Activated effector memory CD4-positive, alpha-beta T cell treated with anti-CD3 and anti-CD28 coated beads, Interleukin-2, amount 50 U/mL, for 16 hours (primary cell): ENCODE results near the gene PTCD2.
"Not testable (repeated sequence)": the region's sequence is repeated elsewhere in the genome, so short reads cannot be mapped to it uniquely, and the experiment has no call there.

ENCODE experiments used
- DNase-seq: peaks from one replicate; pipeline ENCODE4 v3.0.0-alpha.2; 2020

The PTCD2 gene

GRCh38 chr5:72319976-72320752 is at the start of gene PTCD2, which contains the start of gene MRPS27:
PTCD2 (plus strand) TSS chr5:72320373; CDS start chr5:72320383, 10 bp downstream.
MRPS27 (minus strand) TSS chr5:72320240; CDS start chr5:72320221, 19 bp downstream.
- DNase-seq = peak; percentile 97

DNA sequence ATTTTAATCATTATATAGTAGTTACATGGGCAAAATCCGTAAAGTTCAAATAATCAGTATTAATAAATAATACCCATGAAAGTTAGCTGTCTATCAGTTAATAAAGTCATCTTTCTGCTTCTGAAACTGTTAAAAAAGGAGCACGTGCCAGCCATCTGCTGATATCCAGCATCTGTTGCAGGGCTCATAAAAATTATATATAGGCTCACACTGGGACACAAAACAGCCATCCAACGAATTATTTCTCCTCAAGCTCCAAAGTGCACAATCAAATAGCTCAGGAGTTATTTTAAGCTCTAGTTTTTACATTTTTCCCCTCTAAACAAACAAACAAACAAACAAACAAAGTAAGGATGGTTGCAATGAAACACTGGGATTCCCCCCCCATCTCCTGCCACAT is 48.5 kb upstream of the PTCD2 start:
- no peak for DNase-seq

GRCh38 chr5:72272398-72272797 is 47.8 kb upstream of the PTCD2 start:
- DNase-seq = no peak

GRCh38 chr5:72273547-72273946 is 46.6 kb upstream of the PTCD2 start:
- DNase-seq = no peak

DNA sequence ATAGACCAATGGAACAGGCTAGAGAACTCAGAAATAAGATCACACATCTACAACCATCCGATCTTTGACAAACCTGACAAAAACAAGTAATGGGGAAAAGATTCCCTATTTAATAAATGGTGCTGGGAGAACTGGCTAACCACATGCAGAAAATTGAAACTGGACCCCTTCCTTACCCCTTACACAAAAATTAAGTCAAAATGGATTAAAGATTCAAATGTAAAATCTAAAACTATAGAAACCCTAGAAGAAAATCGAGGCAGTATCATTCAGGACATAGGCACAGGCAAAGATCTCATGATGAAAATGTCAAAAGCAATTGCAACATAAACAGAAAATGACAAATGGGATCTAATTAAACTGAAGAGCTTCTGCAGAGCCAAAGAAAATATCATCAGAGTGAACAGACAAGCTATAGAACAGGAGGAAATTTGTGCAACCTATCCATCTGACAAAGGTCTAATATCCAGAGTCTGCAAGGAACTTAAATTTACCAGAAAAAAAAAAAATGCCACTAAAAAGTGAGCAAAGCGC is 43.9 kb upstream of the PTCD2 start:
- DNase-seq = no peak

DNA sequence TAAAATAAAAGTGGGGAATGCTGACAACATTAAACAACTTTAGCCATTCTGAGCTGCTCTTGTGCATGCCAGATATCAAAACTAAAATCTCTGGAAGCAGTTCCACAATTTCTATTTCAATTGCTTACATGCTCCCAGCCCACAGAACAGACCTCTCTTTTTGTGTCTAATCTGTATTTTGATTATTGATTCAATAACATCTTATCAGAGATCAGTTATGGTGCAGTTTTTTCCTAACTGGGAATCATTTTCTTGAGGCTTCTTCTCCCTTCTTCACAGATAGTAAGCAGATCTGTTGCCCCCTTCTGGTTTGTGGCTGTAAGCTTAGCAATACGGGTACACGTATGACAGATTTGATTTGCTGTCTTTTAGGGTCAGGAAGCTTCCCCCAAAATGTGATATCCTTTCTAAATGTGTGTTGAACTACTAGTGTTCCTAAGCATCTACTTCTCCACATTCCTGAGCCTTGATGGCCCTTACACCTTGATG is 39.5 kb upstream of the PTCD2 start:
- DNase-seq = no peak

GRCh38 chr5:72281430-72281763 is 38.8 kb upstream of the PTCD2 start:
- DNase-seq = no peak

- DNase-seq = no peak
Measured at GRCh38 chr5:72281764-72282499, 38.2 kb upstream of the PTCD2 start.

DNA sequence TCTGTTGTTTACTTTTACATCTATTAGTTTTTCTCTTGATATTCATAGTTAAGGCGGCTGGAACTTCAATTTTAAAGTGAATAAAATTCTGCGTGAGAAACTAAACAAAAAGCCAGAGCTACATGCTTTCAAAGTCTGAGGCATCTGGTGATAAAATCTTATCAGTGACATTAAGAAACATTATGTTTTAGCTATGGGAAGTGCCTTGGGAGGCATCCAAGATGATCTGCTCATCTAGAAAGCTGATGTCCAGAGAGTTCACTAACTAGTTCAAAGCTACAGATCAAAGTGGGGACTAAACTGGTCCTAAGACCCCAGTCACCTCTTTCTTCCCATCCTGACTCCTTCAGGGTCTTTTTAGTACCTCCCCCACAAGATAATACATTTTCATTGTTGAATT is 37.3 kb upstream of the PTCD2 start:
- DNase-seq = no peak

GRCh38 chr5:72283358-72283757 is 36.8 kb upstream of the PTCD2 start:
- DNase-seq = no peak

GRCh38 chr5:72284559-72285423 is 35.4 kb upstream of the PTCD2 start:
- no peak for DNase-seq

GRCh38 chr5:72285424-72285821 is 34.8 kb upstream of the PTCD2 start:
- DNase-seq = no peak

- no peak for DNase-seq
Measured at GRCh38 chr5:72286798-72287197, 33.4 kb upstream of the PTCD2 start.

GRCh38 chr5:72288924-72289323 is 31.2 kb upstream of the PTCD2 start:
- DNase-seq = no peak

DNA sequence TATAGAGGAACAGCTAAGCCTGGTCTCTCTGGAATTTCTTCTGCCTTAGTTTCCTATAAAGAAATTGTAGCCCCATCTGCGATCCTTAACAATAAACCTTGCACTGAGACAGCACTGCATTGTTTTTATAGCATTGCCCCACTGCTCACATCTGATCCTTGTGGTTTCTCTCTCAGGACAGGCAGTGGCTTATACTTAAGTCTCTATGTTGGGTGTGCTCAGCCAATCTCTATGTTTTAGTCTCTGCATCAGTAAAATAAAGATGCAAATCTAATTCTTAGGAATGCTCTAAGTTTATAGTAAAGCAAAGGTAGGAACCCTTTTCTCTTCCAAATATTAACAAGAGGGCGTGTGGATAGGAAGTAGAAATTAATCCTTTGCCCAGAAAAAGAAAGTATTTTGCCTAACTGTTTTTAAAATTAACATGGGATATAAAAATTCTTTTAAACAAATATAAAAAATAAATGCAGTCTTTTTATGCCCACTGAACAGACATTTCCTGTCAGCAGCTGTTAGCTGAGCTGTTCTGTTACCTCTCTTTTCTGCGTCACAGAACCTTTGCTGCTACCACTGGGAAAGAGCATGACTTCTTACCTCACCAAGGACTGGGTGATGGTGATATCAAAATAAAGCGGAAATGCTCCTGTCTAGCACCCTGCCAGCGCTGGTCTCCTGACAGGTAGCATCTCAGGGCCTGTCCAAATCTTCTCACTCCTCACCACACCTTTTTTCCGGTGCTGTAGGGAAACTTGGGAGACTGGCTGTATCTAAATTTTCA is 29.6 kb upstream of the PTCD2 start:
- DNase-seq = no peak

DNA sequence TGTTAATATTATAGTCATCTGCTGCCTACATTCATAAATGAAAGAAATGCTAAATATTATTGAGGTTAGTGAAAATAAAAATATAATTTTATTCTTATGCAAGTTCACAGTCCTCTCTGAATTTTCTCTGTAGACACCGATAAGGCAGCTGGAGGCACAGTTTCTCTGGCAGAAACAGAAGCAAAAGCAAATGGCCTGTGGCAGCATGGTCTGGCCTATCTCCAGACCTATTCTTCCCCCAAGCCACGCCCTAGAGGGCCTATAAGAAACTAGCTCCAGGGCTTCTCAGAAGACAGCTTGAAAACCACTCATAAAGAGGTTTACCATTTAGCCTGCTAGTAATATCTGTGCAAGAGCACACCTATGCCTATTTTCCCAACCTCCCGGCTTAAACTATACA is 28.6 kb upstream of the PTCD2 start:
- no peak for DNase-seq

DNA sequence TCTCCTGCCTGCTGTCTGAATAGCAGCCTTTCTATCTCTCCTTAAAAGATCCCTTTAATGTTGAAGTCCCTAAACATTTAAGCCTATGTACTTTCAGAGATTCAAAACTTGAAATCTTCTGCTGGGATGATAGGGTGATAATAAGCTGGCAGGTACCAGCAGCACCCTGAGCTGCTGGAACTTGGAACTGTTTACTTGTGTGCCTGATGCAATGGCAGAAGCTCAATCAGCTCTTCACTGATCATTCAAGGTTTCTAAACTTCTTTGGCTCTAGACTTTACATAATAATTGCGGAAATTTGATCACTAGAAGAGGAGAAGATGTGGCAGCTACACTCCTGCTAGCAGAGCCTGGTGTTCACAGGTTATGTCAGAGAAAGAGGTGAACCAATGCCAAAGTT is 27.8 kb upstream of the PTCD2 start:
- no peak for DNase-seq

- DNase-seq = no peak
Measured at GRCh38 chr5:72293495-72294055, 26.6 kb upstream of the PTCD2 start.

DNA sequence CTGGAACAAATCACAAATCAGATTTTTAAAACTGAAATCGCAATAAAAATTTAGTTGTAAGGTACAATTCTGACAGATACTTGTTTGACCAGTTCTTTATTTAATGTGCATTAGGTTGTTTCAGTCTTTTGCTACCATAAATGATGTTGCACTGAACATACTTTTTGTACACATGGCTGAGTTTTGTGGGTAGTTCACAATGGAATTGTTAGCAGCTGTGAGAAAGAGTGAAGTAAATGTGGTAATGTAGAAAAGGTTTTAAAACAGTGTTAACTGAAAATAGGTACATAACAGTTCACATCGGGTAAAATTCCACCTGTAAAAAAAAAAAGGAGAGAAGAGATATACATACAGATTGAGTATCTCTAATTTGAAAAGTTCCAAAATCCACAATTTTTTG is 25.7 kb upstream of the PTCD2 start:
- no peak for DNase-seq

DNA sequence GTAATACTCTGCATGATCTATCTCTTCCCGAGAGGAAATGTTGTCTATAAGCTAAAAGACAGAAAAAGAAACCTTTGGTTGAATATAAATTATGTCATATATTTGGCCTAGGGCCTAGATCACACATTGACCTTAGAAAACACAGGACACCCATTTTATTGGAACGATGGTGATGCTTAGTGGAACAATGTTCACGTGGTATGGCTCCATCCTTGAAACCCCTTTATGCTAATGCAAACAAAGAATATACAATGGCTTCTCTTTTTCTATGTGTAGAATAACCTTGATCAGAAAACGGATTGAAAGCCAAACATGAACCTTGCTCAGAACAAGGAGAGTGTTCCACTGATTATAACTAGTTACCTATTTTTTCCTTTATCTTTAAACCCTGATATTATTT is 24.6 kb upstream of the PTCD2 start:
- no peak for DNase-seq

DNA sequence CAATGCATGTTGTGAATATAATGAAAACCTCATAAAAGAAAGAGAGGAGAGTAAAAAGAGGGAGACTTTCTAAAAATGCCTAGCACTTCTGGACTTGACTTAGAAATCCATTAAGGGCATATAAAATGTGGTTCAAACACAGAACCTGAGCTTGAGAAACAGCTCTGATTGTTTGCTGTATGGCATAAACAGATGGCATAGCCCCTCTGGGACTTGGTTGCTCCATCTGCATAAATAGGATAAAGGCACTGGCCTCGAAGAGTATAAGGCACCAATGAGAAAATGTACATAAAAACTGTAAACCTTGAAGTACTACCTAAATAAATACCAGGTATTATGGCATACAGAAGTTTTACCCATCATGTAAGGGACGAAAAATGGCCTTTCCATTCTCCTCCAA is 23.9 kb upstream of the PTCD2 start:
- DNase-seq = no peak

DNA sequence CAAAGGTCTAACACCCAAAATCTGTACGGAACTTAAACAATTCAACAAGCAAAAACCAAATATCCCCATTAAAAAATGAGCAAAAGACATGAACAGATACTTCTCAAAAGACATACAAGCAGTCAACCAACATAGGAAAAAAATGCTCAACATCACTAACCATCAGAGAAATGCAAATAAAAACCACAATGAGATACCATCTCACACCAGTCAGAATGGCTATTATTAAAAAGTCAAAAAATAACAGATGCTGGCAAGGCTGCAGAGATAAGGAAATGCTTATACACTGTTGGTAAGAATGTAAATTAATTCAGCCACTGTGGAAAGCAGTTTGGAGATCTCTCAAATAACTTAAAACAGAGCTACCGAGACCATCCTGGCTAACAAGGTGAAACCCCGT is 22.0 kb upstream of the PTCD2 start:
- not testable (repeated sequence) for DNase-seq
